ENCODE measurements around the gene ANKRD65.

- TF ChIP-seq, protein P1, sequence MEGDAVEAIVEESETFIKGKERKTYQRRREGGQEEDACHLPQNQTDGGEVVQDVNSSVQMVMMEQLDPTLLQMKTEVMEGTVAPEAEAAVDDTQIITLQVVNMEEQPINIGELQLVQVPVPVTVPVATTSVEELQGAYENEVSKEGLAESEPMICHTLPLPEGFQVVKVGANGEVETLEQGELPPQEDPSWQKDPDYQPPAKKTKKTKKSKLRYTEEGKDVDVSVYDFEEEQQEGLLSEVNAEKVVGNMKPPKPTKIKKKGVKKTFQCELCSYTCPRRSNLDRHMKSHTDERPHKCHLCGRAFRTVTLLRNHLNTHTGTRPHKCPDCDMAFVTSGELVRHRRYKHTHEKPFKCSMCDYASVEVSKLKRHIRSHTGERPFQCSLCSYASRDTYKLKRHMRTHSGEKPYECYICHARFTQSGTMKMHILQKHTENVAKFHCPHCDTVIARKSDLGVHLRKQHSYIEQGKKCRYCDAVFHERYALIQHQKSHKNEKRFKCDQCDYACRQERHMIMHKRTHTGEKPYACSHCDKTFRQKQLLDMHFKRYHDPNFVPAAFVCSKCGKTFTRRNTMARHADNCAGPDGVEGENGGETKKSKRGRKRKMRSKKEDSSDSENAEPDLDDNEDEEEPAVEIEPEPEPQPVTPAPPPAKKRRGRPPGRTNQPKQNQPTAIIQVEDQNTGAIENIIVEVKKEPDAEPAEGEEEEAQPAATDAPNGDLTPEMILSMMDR (IDR thresholded peaks at IDR 0.05) = no peak
- TF ChIP-seq POLR2A (IDR thresholded peaks at IDR 0.05) = no peak
These were observed 6.2 kb upstream of the ANKRD65 start for GRCh38 chr1:1427106-1427819.
